SK-N-SH (cell line): ENCODE measurements around the gene DCAKD. TPM values are rescaled to one million over a fixed set of nuclear protein-coding genes. Genes with fewer than 3 reads are reported as not detected.
A peak's percentile ranks its signal among the peaks of the same experiment; 100 is the strongest.

Source experiments
- CTCF ChIA-PET: fragments of 300-600, 350-600 bp; formaldehyde crosslinking; extraction: SDS; loops from one replicate; lab custom pipeline; 2021; lab: Yijun Ruan, JAX
- POLR2A ChIA-PET: fragments of 350-600 bp; sonication (Branson Sonifier 250); formaldehyde crosslinking; extraction: SDS; loops from one replicate; lab custom pipeline; 2020; ENCODE audit warnings: antibody characterized with exemption, inconsistent platforms; lab: Yijun Ruan, JAX
- DNase-seq: peaks from one replicate; pipeline ENCODE4 v3.0.0; 2012
- H2AFZ ChIP-seq: fragments of 200-600 bp; sonication (generic); 2 replicates; pipeline ENCODE4 v1.8.1; 2016; ENCODE audit warnings: antibody characterized with exemption, mild to moderate bottlenecking, low read depth
- H3F3A ChIP-seq: fragments of 200-600 bp; sonication (generic); replicated peaks from 2 replicates; pipeline ENCODE3; 2016; ENCODE audit warnings: antibody characterized with exemption, mild to moderate bottlenecking; ENCODE audit not compliant: insufficient read depth
- H3K27ac ChIP-seq, 2 experiments: fragments of 200-500 bp in 1 of 2; fragments of 200-600 bp in 1 of 2; sonication (Bioruptor generic) in 1 of 2; sonication (generic), shearing (Covaris generic) in 1 of 2; 2 replicates each; pipeline versions ENCODE4 v1.5.1 to v1.6.1; 2014 to 2016; ENCODE audit warnings: low read depth in 2 of 2, inconsistent platforms in 1 of 2, low read length in 1 of 2, mild to moderate bottlenecking in 1 of 2, mixed read lengths in 1 of 2
- H3K27me3 ChIP-seq: fragments of 200-600 bp; sonication (generic), shearing (Covaris generic); 2 replicates; pipeline ENCODE4 v1.6.1; 2016; ENCODE audit warnings: mixed run types; ENCODE audit not compliant: insufficient read depth
- H3K36me3 ChIP-seq, 2 experiments: fragments of 200-500 bp in 1 of 2; fragments of 200-600 bp in 1 of 2; sonication (Bioruptor generic) in 1 of 2; sonication (generic) in 1 of 2; replicated peaks in 1 of 2; 2 replicates each; pipeline versions ENCODE3 to v1.5.1; 2014 to 2016; ENCODE audit warnings: low read length in 1 of 2, mild to moderate bottlenecking in 1 of 2; ENCODE audit not compliant: insufficient read depth in 2 of 2, control insufficient read depth in 1 of 2
- H3K4me1 ChIP-seq, 2 experiments: fragments of 200-500 bp in 1 of 2; fragments of 200-600 bp in 1 of 2; sonication (Bioruptor generic) in 1 of 2; sonication (generic), shearing (Covaris generic) in 1 of 2; 2 replicates each; pipeline versions ENCODE4 v1.5.1 to v1.6.1; 2014 to 2016; ENCODE audit warnings: low read depth in 1 of 2, low read length in 1 of 2, mixed run types in 1 of 2; ENCODE audit not compliant: insufficient read depth in 2 of 2, control insufficient read depth in 1 of 2
- H3K4me2 ChIP-seq: fragments of 200-600 bp; sonication (generic), shearing (Covaris generic); 2 replicates; pipeline ENCODE4 v1.6.1; 2017; ENCODE audit warnings: mixed run types
- H3K4me3 ChIP-seq, 2 experiments: fragments of 200-500 bp in 1 of 2; fragments of 200-600 bp in 1 of 2; sonication (Bioruptor generic) in 1 of 2; sonication (generic), shearing (Covaris generic) in 1 of 2; 2 replicates each; pipeline versions ENCODE4 v1.5.1 to v1.8.1; 2014 to 2016; ENCODE audit warnings: low read depth in 2 of 2, inconsistent platforms in 1 of 2, low read length in 1 of 2, mild to moderate bottlenecking in 1 of 2, mixed read lengths in 1 of 2, moderate library complexity in 1 of 2
- H3K79me2 ChIP-seq: fragments of 200-600 bp; sonication (generic); 2 replicates; pipeline ENCODE4 v1.8.1; 2017; ENCODE audit warnings: mild to moderate bottlenecking; ENCODE audit not compliant: insufficient read depth
- H3K9ac ChIP-seq: fragments of 200-600 bp; sonication (generic); 2 replicates; pipeline ENCODE4 v1.6.1; 2017; ENCODE audit warnings: mixed run types
- H3K9me2 ChIP-seq: fragments of 200-600 bp; sonication (generic); 2 replicates; pipeline ENCODE4 v1.6.1; 2017; ENCODE audit warnings: mixed run types
- H3K9me3 ChIP-seq: fragments of 200-600 bp; sonication (generic); 2 replicates; pipeline ENCODE4 v1.6.1; 2017; ENCODE audit warnings: mixed run types, mild to moderate bottlenecking, moderate library complexity
- H4K20me1 ChIP-seq: fragments of 200-600 bp; sonication (generic); 2 replicates; pipeline ENCODE4 v1.6.1; 2017; ENCODE audit warnings: mild to moderate bottlenecking, mixed run types; ENCODE audit not compliant: insufficient read depth
- CHD2 ChIP-seq: fragments of 150-350 bp; IDR thresholded peaks from 2 replicates; pipeline ENCODE4 v1.6.1; 2018; ENCODE audit warnings: low read length; ENCODE audit not compliant: partially characterized antibody
- ELF1 ChIP-seq: IDR thresholded peaks from 2 replicates; pipeline ENCODE4 v1.4.0; 2012
- JUND ChIP-seq: IDR thresholded peaks from 2 replicates; pipeline ENCODE4 v1.4.0; 2012
- MEF2A ChIP-seq: IDR thresholded peaks from 2 replicates; pipeline ENCODE4 v1.4.0; 2012; ENCODE audit warnings: low read depth, borderline replicate concordance
- POLR2AphosphoS5 ChIP-seq: IDR thresholded peaks from 2 replicates; pipeline ENCODE4 v1.6.1; 2012; ENCODE audit warnings: low read depth, low read length
- RAD21 ChIP-seq: IDR thresholded peaks from 2 replicates; pipeline ENCODE4 v1.6.1; 2012; ENCODE audit warnings: mild to moderate bottlenecking, low read length
- TAF1 ChIP-seq: IDR thresholded peaks from 2 replicates; pipeline ENCODE4 v1.6.1; 2012; ENCODE audit warnings: low read depth, mild to moderate bottlenecking, low read length, moderate library complexity, borderline replicate concordance
- TEAD4 ChIP-seq: IDR thresholded peaks from 2 replicates; pipeline ENCODE4 v1.4.0; 2012; ENCODE audit warnings: mild to moderate bottlenecking, borderline replicate concordance; ENCODE audit not compliant: insufficient read depth
- YY1 ChIP-seq: IDR thresholded peaks from 2 replicates; pipeline ENCODE4 v1.4.0; 2012; ENCODE audit warnings: low read depth, mild to moderate bottlenecking
- WGBS: methylation state at CpG from one replicate; pipeline ENCODE4 v1.1.6; 2017; ENCODE audit warnings: low lambda C conversion rate; 5-methylcytosine and 5-hydroxymethylcytosine counted together
- polyA plus RNA-seq, 3 experiments: library from polyadenylated mRNA; depleted of rRNA; stranded (reverse); fragments of >200 nt; gene quantifications; 2 replicates each; pipeline ENCODE4 v1.2.3, GENCODE V29; 2012
- TF ChIP-seq, protein P1 (sequence below): fragments of 150-350 bp; IDR thresholded peaks from 2 replicates; pipeline ENCODE4 v1.6.1; 2017; ENCODE audit warnings: antibody characterized with exemption, low read length, low read depth, borderline replicate concordance
- TF ChIP-seq, protein P2 (sequence below): fragments of 150-350 bp; IDR thresholded peaks from 2 replicates; pipeline ENCODE4 v1.6.1; 2016; ENCODE audit warnings: mild to moderate bottlenecking, low read depth, low read length
- TF ChIP-seq, protein P3 (sequence below): IDR thresholded peaks from 2 replicates; pipeline ENCODE4 v1.4.0; 2012; ENCODE audit warnings: low read depth, borderline replicate concordance
- TF ChIP-seq, protein P4 (sequence below): IDR thresholded peaks from 2 replicates; pipeline ENCODE4 v1.4.0; 2012; ENCODE audit warnings: low read depth
- TF ChIP-seq, protein P5 (sequence below): IDR thresholded peaks from 2 replicates; pipeline ENCODE4 v1.6.1; 2012; ENCODE audit warnings: mild to moderate bottlenecking, low read depth, low read length, moderate library complexity

The DCAKD gene
- polyA plus RNA-seq, 1 of the 3 experiments (the other 2 are of a cell fraction): 48.8 TPM

DNA sequence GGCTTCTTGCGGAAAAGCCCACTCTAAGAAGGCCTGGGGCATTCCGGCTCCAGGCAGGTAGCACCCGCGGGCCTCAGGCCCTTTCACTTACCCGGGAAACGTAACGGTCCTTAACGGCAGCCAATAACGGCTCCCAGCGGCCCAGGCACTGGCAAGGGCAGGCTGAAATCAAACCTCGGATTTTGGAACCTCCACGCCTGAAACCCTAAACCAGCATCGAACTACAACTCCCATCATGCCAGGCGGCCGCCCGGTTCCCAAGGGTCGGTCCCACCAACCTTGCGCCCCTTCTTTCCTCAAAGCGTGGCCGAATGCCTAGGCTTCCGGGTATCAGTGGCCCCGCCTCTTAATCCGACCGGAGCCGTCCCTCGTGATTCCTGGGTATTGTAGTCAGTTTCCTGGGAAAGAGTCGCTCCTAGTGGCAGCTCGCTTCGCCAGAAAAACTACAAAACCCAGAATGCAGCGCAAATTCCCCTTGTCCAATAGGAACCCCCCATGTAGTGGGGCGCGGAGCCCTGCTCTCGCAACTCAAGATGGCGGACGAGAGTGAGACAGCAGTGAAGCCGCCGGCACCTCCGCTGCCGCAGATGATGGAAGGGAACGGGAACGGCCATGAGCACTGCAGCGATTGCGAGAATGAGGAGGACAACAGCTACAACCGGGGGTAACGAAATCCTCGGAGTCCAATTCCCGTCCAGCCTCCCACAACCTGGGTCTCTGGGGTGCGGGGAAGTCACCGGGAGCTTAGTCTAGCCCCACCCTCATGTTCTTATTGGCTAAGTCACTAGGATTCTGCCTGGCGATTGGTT, 9.6 kb upstream of the DCAKD start, which contains the start of gene NMT1 (continued):
- TF ChIP-seq, protein P1, sequence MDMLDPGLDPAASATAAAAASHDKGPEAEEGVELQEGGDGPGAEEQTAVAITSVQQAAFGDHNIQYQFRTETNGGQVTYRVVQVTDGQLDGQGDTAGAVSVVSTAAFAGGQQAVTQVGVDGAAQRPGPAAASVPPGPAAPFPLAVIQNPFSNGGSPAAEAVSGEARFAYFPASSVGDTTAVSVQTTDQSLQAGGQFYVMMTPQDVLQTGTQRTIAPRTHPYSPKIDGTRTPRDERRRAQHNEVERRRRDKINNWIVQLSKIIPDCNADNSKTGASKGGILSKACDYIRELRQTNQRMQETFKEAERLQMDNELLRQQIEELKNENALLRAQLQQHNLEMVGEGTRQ: no peak
- TF ChIP-seq, protein P2, sequence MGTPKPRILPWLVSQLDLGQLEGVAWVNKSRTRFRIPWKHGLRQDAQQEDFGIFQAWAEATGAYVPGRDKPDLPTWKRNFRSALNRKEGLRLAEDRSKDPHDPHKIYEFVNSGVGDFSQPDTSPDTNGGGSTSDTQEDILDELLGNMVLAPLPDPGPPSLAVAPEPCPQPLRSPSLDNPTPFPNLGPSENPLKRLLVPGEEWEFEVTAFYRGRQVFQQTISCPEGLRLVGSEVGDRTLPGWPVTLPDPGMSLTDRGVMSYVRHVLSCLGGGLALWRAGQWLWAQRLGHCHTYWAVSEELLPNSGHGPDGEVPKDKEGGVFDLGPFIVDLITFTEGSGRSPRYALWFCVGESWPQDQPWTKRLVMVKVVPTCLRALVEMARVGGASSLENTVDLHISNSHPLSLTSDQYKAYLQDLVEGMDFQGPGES: peak; percentile 43
- TF ChIP-seq CHD2: peak; percentile 98
- TF ChIP-seq ELF1: peak; percentile 99
- TF ChIP-seq TAF1: peak; percentile 98
- TF ChIP-seq, protein P3, sequence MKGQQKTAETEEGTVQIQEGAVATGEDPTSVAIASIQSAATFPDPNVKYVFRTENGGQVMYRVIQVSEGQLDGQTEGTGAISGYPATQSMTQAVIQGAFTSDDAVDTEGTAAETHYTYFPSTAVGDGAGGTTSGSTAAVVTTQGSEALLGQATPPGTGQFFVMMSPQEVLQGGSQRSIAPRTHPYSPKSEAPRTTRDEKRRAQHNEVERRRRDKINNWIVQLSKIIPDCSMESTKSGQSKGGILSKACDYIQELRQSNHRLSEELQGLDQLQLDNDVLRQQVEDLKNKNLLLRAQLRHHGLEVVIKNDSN: no peak; the same call in 1 of the 2 replicates
- no peak for TF ChIP-seq MEF2A
- no peak for TF ChIP-seq JUND
- no peak for TF ChIP-seq RAD21

DNA sequence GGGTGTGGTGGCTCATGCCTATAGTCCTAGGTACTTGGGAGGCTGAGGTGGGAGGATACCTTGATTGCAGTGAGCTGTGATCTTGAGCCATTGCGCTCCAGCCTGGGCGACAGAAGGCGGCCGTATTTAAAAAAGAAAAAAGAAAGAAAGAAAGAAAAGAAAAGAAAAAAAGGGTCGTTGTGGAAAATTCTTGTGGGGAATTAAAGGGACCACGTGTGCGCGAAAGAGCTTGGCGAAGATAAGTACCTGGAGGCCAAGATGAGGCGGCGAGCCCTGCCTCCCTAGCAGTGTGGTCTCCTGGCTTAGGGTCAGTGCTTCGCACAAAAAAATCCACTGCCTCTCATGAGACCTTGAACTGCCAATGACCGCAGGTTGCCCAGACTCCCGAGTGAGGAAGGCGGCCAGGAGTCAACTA, 9.0 kb upstream of the DCAKD start:
- H3K27me3 ChIP-seq: no peaks in the 10 kb centered on the region
- H3K9ac ChIP-seq: peak overlapping the region; percentile 90
- peaks cover 15% of the 10 kb centered on the region for H3F3A ChIP-seq
- no peak; the same call in 1 of the 2 replicates for TF ChIP-seq POLR2AphosphoS5
- TF ChIP-seq, protein P4, sequence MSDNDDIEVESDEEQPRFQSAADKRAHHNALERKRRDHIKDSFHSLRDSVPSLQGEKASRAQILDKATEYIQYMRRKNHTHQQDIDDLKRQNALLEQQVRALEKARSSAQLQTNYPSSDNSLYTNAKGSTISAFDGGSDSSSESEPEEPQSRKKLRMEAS: no peak
- no peak for TF ChIP-seq CHD2
- TF ChIP-seq, protein P2: no peak
- TF ChIP-seq TEAD4: no peak
- TF ChIP-seq YY1: no peak
- TF ChIP-seq, protein P5, sequence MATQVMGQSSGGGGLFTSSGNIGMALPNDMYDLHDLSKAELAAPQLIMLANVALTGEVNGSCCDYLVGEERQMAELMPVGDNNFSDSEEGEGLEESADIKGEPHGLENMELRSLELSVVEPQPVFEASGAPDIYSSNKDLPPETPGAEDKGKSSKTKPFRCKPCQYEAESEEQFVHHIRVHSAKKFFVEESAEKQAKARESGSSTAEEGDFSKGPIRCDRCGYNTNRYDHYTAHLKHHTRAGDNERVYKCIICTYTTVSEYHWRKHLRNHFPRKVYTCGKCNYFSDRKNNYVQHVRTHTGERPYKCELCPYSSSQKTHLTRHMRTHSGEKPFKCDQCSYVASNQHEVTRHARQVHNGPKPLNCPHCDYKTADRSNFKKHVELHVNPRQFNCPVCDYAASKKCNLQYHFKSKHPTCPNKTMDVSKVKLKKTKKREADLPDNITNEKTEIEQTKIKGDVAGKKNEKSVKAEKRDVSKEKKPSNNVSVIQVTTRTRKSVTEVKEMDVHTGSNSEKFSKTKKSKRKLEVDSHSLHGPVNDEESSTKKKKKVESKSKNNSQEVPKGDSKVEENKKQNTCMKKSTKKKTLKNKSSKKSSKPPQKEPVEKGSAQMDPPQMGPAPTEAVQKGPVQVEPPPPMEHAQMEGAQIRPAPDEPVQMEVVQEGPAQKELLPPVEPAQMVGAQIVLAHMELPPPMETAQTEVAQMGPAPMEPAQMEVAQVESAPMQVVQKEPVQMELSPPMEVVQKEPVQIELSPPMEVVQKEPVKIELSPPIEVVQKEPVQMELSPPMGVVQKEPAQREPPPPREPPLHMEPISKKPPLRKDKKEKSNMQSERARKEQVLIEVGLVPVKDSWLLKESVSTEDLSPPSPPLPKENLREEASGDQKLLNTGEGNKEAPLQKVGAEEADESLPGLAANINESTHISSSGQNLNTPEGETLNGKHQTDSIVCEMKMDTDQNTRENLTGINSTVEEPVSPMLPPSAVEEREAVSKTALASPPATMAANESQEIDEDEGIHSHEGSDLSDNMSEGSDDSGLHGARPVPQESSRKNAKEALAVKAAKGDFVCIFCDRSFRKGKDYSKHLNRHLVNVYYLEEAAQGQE: no peak
- no peak for TF ChIP-seq ELF1
- H3K4me2 ChIP-seq: peak overlapping the region; percentile 85
- H3K27ac ChIP-seq: peak overlapping the region; percentile 70 to 83
- H3K9me3 ChIP-seq: no peaks in the 10 kb centered on the region
- H3K79me2 ChIP-seq: peaks cover 70% of the 10 kb centered on the region
- H4K20me1 ChIP-seq: peaks cover 20% of the 10 kb centered on the region
- DNase-seq: no peak
- H2AFZ ChIP-seq: peak overlapping the region; percentile 66; the same call in 1 of the 2 replicates
- POLR2A ChIA-PET: interaction anchor here (1.3 to 1.9 kb wide), 7 partner anchors 9 to 103 kb away, joined by 3 to 14 read pairs (median 6); partner anchors contain the start of genes DCAKD and HEXIM1
- no peaks in the 10 kb centered on the region for H3K9me2 ChIP-seq
- H3K4me3 ChIP-seq: peak overlapping the region; percentile 70 to 93
- 20% methylated on average over 11 of the region's 15 CpGs for WGBS
- peaks cover 5 to 7% of the 10 kb centered on the region in 2 experiments; a peak in 1 of 4 replicates for H3K4me1 ChIP-seq
- CTCF ChIA-PET: interaction anchor here (0.9 to 2.8 kb wide), 6 partner anchors 11 to 140 kb away, joined by 3 to 14 read pairs (median 4); partner anchors contain the start of gene ACBD4
- peaks cover 0 to 10% of the 10 kb centered on the region in 2 experiments for H3K36me3 ChIP-seq
